Brain microvascular endothelial cell (primary cell): ENCODE measurements around the gene CABS1.

ENCODE experiments used
- DNase-seq: peaks from one replicate; pipeline ENCODE4 v3.0.0-alpha.2; 2020
- H3K27ac ChIP-seq: fragments of 250-450 bp; sonication (Bioruptor Pico); 2 replicates; pipeline ENCODE4 v1.5.1; 2020; ENCODE audit warnings: mild to moderate bottlenecking, moderate library complexity
- H3K27me3 ChIP-seq: fragments of 250-450 bp; sonication (Bioruptor Pico); replicated peaks from 2 replicates; pipeline ENCODE4 v1.5.1; 2020; ENCODE audit warnings: mild to moderate bottlenecking
- H3K36me3 ChIP-seq: fragments of 250-450 bp; sonication (Bioruptor Pico); replicated peaks from 2 replicates; pipeline ENCODE4 v1.5.1; 2020; ENCODE audit warnings: mild to moderate bottlenecking
- H3K4me3 ChIP-seq: 2 replicates; pipeline ENCODE4 v1.5.1; 2011; ENCODE audit warnings: low read depth, mild to moderate bottlenecking, control low read depth, low read length, moderate library complexity
- CTCF ChIP-seq: IDR thresholded peaks from 2 replicates; pipeline ENCODE4 v1.5.1; 2011; ENCODE audit warnings: low read depth, mild to moderate bottlenecking, moderate library complexity, low read length, control low read depth, inconsistent platforms; ENCODE audit errors: missing control alignments
- in situ Hi-C: cut with HindIII; loops from 2 replicates; pipeline ENCODE4 v1.10.0; 2017; ENCODE audit warnings: low sequenced_read_pairs, low pct_ligation_motif_present

Gene CABS1

DNA sequence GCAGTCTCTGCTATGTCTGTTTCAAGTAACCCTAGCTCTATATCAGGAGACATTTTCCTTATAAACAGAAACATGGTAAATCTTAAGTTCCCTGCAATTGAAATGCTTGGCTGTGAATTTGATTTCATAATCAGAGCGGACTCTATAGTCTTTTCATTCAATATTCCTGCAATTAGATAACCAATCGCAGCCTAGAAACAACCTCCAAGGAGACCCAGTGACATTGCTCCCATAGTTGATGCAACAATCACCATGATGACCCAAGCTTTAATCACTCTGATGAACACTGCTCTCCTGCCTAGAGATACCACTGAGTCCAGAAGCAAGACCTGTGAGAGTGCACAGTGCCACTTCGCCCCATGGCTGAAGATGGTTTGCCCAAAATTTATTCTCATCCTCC lies at the start of gene CABS1:
Gene CABS1, plus strand, starts transcription at position 301 of the 400 bp plus-strand sequence. Its CDS starts 59 bp downstream, at position 360.
- in situ Hi-C loops, result no loop called here
- no peak for DNase-seq
- no peak for TF ChIP-seq CTCF

DNA sequence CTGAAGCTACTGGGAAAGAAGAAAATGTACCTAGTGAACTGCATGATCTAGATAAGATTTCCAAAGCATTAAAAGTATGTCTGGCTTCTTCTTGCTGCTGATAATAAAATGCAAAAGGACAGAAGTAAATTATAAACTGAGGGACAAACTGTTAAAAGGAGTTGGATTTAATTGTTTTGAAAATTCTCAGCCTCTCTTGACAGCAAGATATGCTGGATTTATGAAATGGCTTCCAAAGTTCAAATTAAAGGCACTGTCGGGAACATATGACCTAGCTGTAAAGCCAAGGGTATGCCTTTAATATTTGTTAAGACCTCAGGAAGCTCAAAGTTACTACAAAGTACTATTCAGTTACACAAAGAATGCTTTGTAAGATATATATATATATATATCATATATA lies 46.1 kb upstream of the CABS1 start:
- H3K4me3 ChIP-seq, result no peak overlapping the region
- H3K27me3 ChIP-seq, result no peaks in the 10 kb centered on the region
- H3K36me3 ChIP-seq, result no peaks in the 10 kb centered on the region
- no peak for DNase-seq
- H3K27ac ChIP-seq, result no peak overlapping the region
- TF ChIP-seq CTCF, result no peak
- in situ Hi-C loops, result no loop called here

More for the DNA sequence above, at the start of gene CABS1:
- Histone ChIP-seq H3K36me3 (no peaks in the 10 kb centered on the region), H3K4me3 (no peak within 1 kb of the TSS), H3K27ac (no peak within 1 kb of the TSS), H3K27me3 (no peaks in the 10 kb centered on the region)

DNA sequence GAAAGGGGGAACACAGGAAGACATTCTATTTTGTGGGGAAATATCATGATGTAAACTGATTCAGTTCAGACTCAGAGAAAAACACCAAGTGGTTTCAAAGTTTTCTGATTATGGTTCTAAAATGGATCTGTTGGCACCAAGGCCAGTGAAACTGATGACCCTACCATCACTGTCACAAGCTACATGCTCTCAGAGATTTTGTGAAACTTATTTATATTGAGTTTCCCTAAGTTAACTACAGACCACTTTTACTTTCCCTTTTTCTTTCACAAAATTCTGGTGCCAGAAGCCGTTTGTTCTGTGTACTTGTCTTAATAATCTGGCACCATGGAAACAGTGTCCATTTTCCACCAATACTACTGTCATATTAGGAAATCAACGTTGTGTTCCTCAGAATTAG lies 43.4 kb upstream of the CABS1 start:
- Histone ChIP-seq H3K27me3 (no peaks in the 10 kb centered on the region), H3K27ac (no peak overlapping the region), H3K36me3 (no peaks in the 10 kb centered on the region), H3K4me3 (no peak overlapping the region)
- in situ Hi-C loops, result no loop called here
- no peak for DNase-seq
- no peak for TF ChIP-seq CTCF

DNA sequence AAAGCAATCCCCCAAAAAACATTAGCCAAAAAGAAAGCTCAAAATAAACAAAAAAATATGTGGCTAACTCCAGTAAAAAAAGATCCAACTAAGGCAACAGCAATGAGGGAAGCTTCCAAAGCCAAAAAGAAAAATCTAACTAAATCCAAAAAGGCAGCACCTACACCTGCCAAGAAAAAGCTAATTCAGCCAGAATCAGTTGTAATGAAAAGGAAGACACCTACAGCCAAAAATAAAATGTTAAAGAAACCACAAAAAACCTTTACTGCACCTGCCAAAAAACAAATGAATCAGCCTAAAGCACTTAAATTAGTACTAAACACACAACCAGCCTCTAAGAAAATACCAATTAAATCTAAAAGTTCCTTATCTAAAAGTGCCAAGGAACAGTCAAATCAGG lies 37.2 kb upstream of the CABS1 start:
- Histone ChIP-seq H3K4me3 (no peak overlapping the region), H3K36me3 (no peaks in the 10 kb centered on the region), H3K27me3 (no peaks in the 10 kb centered on the region), H3K27ac (no peak overlapping the region)
- no peak for DNase-seq
- in situ Hi-C loops, result no loop called here
- TF ChIP-seq CTCF, result no peak

GRCh38 chr4:70298051-70298450 lies 36.7 kb upstream of the CABS1 start:
- no peak overlapping the region for H3K27ac ChIP-seq
- no peaks in the 10 kb centered on the region for H3K36me3 ChIP-seq
- no peak for DNase-seq
- no peaks in the 10 kb centered on the region for H3K27me3 ChIP-seq
- H3K4me3 ChIP-seq, result no peak overlapping the region
- no peak for TF ChIP-seq CTCF
- in situ Hi-C loops, result no loop called here

DNA sequence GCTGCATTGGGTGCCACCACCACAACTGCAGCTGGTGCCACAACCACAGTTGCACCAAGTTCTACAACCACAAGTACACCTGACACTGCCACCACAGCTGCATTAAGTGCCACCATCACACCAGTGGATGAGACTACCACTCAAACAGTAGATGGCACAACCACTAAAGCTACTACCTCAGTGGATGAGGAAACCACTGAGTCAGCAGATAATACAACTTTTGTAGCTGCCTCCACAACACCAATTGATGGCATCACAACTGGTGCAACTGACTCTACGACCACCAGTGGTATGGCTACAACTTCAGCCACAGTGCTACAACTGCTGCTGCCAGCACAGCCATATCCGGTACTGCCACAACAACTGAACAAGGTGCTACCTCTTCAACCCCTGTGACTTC lies 35.1 kb upstream of the CABS1 start:
- no peak for TF ChIP-seq CTCF
- Histone ChIP-seq H3K4me3 (no peak overlapping the region), H3K27ac (no peak overlapping the region), H3K27me3 (no peaks in the 10 kb centered on the region), H3K36me3 (no peaks in the 10 kb centered on the region)
- DNase-seq, result no peak
- in situ Hi-C loops, result no loop called here
